H9 (cell line): Measurements from ENCODE around the gene PLEKHA8. TPM values are rescaled to one million over a fixed set of nuclear protein-coding genes. Genes with fewer than 3 reads are reported as not detected.

ENCODE experiments used
- DNase-seq: peaks from one replicate; pipeline ENCODE4 v3.0.0-alpha.2; 2017
- H2AFZ ChIP-seq: one replicate; pipeline ENCODE4 v1.6.1; 2013; ENCODE audit warnings: mild to moderate bottlenecking, low read length, control low read depth, moderate library complexity
- H2AK5ac ChIP-seq: 2 replicates; pipeline ENCODE4 v1.6.1; 2013; ENCODE audit warnings: low read length, control low read depth, mixed read lengths; ENCODE audit not compliant: insufficient read length
- H2BK120ac ChIP-seq: one replicate; pipeline ENCODE4 v1.6.1; 2013; ENCODE audit warnings: low read depth, mild to moderate bottlenecking, low read length, control low read depth, inconsistent platforms; ENCODE audit not compliant: poor library complexity, severe bottlenecking
- H2BK12ac ChIP-seq: 2 replicates; pipeline ENCODE4 v1.6.1; 2013; ENCODE audit warnings: low read length, control low read depth, mixed read lengths, low read depth; ENCODE audit not compliant: insufficient read length
- H2BK15ac ChIP-seq: 2 replicates; pipeline ENCODE4 v1.6.1; 2013; ENCODE audit warnings: low read depth, low read length, control low read depth
- H2BK20ac ChIP-seq: one replicate; pipeline ENCODE4 v1.6.1; 2013; ENCODE audit warnings: low read depth, mild to moderate bottlenecking, low read length, control low read depth, inconsistent platforms; ENCODE audit not compliant: poor library complexity, severe bottlenecking
- H2BK5ac ChIP-seq: 2 replicates; pipeline ENCODE4 v1.6.1; 2013; ENCODE audit warnings: low read length, control low read depth, mixed read lengths; ENCODE audit not compliant: insufficient read length
- H3K14ac ChIP-seq: 2 replicates; pipeline ENCODE4 v1.6.1; 2013; ENCODE audit warnings: low read length, control low read depth; ENCODE audit not compliant: insufficient read depth
- H3K18ac ChIP-seq: 2 replicates; pipeline ENCODE4 v1.6.1; 2013; ENCODE audit warnings: low read depth, mild to moderate bottlenecking, mixed read lengths, low read length, control low read depth; ENCODE audit not compliant: insufficient read length
- H3K23ac ChIP-seq: 2 replicates; pipeline ENCODE4 v1.6.1; 2013; ENCODE audit warnings: low read length, control low read depth, mixed read lengths, low read depth; ENCODE audit not compliant: insufficient read length
- H3K23me2 ChIP-seq: 2 replicates; pipeline ENCODE4 v1.6.1; 2013; ENCODE audit warnings: low read depth, mild to moderate bottlenecking, mixed read lengths, low read length, control low read depth; ENCODE audit not compliant: insufficient read length, poor library complexity, severe bottlenecking
- H3K27ac ChIP-seq: 2 replicates; pipeline ENCODE4 v1.5.1; 2013; ENCODE audit warnings: low read length, control low read depth, mixed read lengths, low read depth; ENCODE audit not compliant: insufficient read length
- H3K27me3 ChIP-seq: 2 replicates; pipeline ENCODE4 v1.6.1; 2013; ENCODE audit warnings: low read length, control low read depth, inconsistent platforms; ENCODE audit not compliant: insufficient read depth
- H3K4ac ChIP-seq: 2 replicates; pipeline ENCODE4 v1.6.1; 2013; ENCODE audit warnings: low read depth, mild to moderate bottlenecking, control low read depth, inconsistent platforms, low read length, moderate library complexity
- H3K4me1 ChIP-seq: 2 replicates; pipeline ENCODE4 v1.6.1; 2013; ENCODE audit warnings: low read length, control low read depth, inconsistent platforms; ENCODE audit not compliant: insufficient read depth
- H3K4me2 ChIP-seq: 2 replicates; pipeline ENCODE4 v1.6.1; 2013; ENCODE audit warnings: low read length, control low read depth, mixed read lengths; ENCODE audit not compliant: insufficient read length, insufficient read depth
- H3K56ac ChIP-seq: 2 replicates; pipeline ENCODE4 v1.6.1; 2013; ENCODE audit warnings: low read depth, mild to moderate bottlenecking, mixed read lengths, low read length, control low read depth; ENCODE audit not compliant: insufficient read length
- H3K79me1 ChIP-seq: 2 replicates; pipeline ENCODE4 v1.6.1; 2013; ENCODE audit warnings: low read depth, mild to moderate bottlenecking, moderate library complexity, low read length, control low read depth, inconsistent platforms; ENCODE audit not compliant: insufficient read depth, poor library complexity, severe bottlenecking
- H3K79me2 ChIP-seq: 2 replicates; pipeline ENCODE4 v1.6.1; 2013; ENCODE audit warnings: low read length, control low read depth, inconsistent platforms; ENCODE audit not compliant: insufficient read depth
- H3K9ac ChIP-seq: 2 replicates; pipeline ENCODE4 v1.6.1; 2013; ENCODE audit warnings: low read length, control low read depth, mixed read lengths; ENCODE audit not compliant: insufficient read length; ENCODE audit errors: extremely low read depth
- H3K9me3 ChIP-seq: one replicate; pipeline ENCODE4 v1.6.1; 2013; ENCODE audit warnings: low read depth, low read length, inconsistent platforms; ENCODE audit not compliant: control insufficient read depth
- H3T11ph ChIP-seq: one replicate; pipeline ENCODE4 v1.6.1; 2013; ENCODE audit warnings: mild to moderate bottlenecking, low read length, control low read depth, inconsistent platforms
- H4K20me1 ChIP-seq: one replicate; pipeline ENCODE4 v1.6.1; 2013; ENCODE audit not compliant: control insufficient read depth, insufficient read length, insufficient read depth
- H4K5ac ChIP-seq: 2 replicates; pipeline ENCODE4 v1.6.1; 2013; ENCODE audit warnings: low read depth, mild to moderate bottlenecking, mixed read lengths, low read length, control low read depth; ENCODE audit not compliant: insufficient read length
- H4K8ac ChIP-seq: replicated peaks from 2 replicates; pipeline ENCODE4 v1.6.1; 2013; ENCODE audit warnings: low read length, control low read depth, mixed read lengths, low read depth; ENCODE audit not compliant: insufficient read length
- H4K91ac ChIP-seq: 2 replicates; pipeline ENCODE4 v1.6.1; 2013; ENCODE audit warnings: low read depth, mild to moderate bottlenecking, moderate library complexity, mixed read lengths, low read length, control low read depth; ENCODE audit not compliant: insufficient read length
- H3K27ac Mint-ChIP-seq, 3 experiments: 2 replicates in 2 of 3; 3 replicates in 1 of 3; pipeline ENCODE4 v1.8.0; 2020 to 2021; ENCODE audit warnings: mixed read lengths in 3 of 3, mild to moderate bottlenecking in 1 of 3, moderate library complexity in 1 of 3
- H3K27me3 Mint-ChIP-seq: 2 replicates; pipeline ENCODE4 v1.8.0; 2021; ENCODE audit warnings: low read depth, mild to moderate bottlenecking, moderate library complexity, mixed read lengths
- H3K36me3 Mint-ChIP-seq, 3 experiments: 2 replicates in 2 of 3; 3 replicates in 1 of 3; pipeline ENCODE4 v1.8.0; 2020 to 2021; ENCODE audit warnings: low read depth in 3 of 3, mixed read lengths in 3 of 3; ENCODE audit not compliant: insufficient read depth in 1 of 3
- H3K4me1 Mint-ChIP-seq, 2 experiments: 2 replicates each; pipeline ENCODE4 v1.8.0; 2020; ENCODE audit warnings: mixed read lengths in 2 of 2
- H3K4me3 Mint-ChIP-seq, 2 experiments: 2 replicates in 1 of 2; 3 replicates in 1 of 2; pipeline ENCODE4 v1.8.0; 2020 to 2021; ENCODE audit warnings: mild to moderate bottlenecking in 2 of 2, mixed read lengths in 2 of 2, moderate library complexity in 1 of 2
- H3K9me3 Mint-ChIP-seq, 2 experiments: 2 replicates in 1 of 2; 3 replicates in 1 of 2; pipeline ENCODE4 v1.8.0; 2020; ENCODE audit warnings: mild to moderate bottlenecking in 2 of 2, mixed read lengths in 2 of 2, moderate library complexity in 1 of 2
- CTCF ChIP-seq: fragments of 200-600 bp; sonication (generic); conservative IDR thresholded peaks from 3 replicates; pipeline ENCODE4 v1.8.0; 2021; ENCODE audit warnings: antibody characterized with exemption, mild to moderate bottlenecking
- WGBS: extraction: QIAGEN DNeasy Blood & Tissue Kit; methylation state at CpG from one replicate; pipeline ENCODE4 v1.1.7; 2013; ENCODE audit warnings: missing lambda C conversion rate, low lambda C conversion rate, mixed read lengths; ENCODE audit not compliant: insufficient read length; ENCODE audit errors: extremely low coverage; 5-methylcytosine and 5-hydroxymethylcytosine counted together
- total RNA-seq: library from RNA; stranded (reverse); gene quantifications from 2 replicates; pipeline ENCODE4 v1.2.1, GENCODE V29; 2021

The PLEKHA8 gene
- total RNA-seq, 1 experiment from 2014 or later, result 37.0 TPM

GRCh38 chr7:30117896-30118295 is 89.7 kb downstream of the PLEKHA8 start:
- no peak for DNase-seq
- Histone ChIP-seq H3K27ac (no peak overlapping the region), H3K14ac (no peak overlapping the region), H2AK5ac (no peak overlapping the region), H3K4ac (no peak overlapping the region), H2AFZ (no peak overlapping the region), H3K4me1 (no peaks in the 10 kb centered on the region), H2BK20ac (no peak overlapping the region), H3K9ac (no peak overlapping the region), H2BK120ac (no peak overlapping the region), H3K23ac (no peak overlapping the region), H4K5ac (no peak overlapping the region), H2BK15ac (no peak overlapping the region), H4K20me1 (no peaks in the 10 kb centered on the region), H3K79me1 (no peaks in the 10 kb centered on the region), H3K4me2 (no peak overlapping the region), H3K23me2 (no peaks in the 10 kb centered on the region), H3T11ph (no peak overlapping the region), H3K27me3 (no peaks in the 10 kb centered on the region), H2BK5ac (no peak overlapping the region), H4K91ac (no peak overlapping the region), H3K79me2 (no peaks in the 10 kb centered on the region), H4K8ac (no peak overlapping the region), H3K56ac (no peak overlapping the region), H3K18ac (no peak overlapping the region), H2BK12ac (no peak overlapping the region), H3K9me3 (no peaks in the 10 kb centered on the region)
- Mint-ChIP-seq H3K36me3 (peaks cover 6 to 13% (median 8%) of the 10 kb centered on the region in 3 experiments), H3K27me3 (no peaks in the 10 kb centered on the region; the same call in 1 of the 2 replicates), H3K4me1 (no peaks in the 10 kb centered on the region), H3K27ac (no peak overlapping the region; a peak in 2 of 7 replicates), H3K9me3 (peaks cover 8 to 13% of the 10 kb centered on the region in 2 experiments), H3K4me3 (no peak overlapping the region)
- no CpG with 5 or more reads among the region's 4 CpGs for WGBS
- no peak for TF ChIP-seq CTCF
